Measurements from ENCODE around the gene GLO1. TPM values are rescaled to one million over a fixed set of nuclear protein-coding genes. Genes with fewer than 3 reads are reported as not detected.

Gene GLO1
- total and polyA plus RNA-seq, 2 experiments from 2014 or later = 273 TPM

- Mint-ChIP-seq H3K4me3 (no peak overlapping the region), H3K27ac (no peak overlapping the region), H3K4me1 (no peaks in the 10 kb centered on the region), H3K27me3 (ENCODE audit: insufficient read depth, low read depth, poor library complexity) (peaks cover 2% of the 10 kb centered on the region), H3K9me3 (peaks cover 4% of the 10 kb centered on the region; the same call in 2 of the 3 replicates), H3K36me3 (ENCODE audit: low read depth) (no peaks in the 10 kb centered on the region)
- no peaks in the 10 kb centered on the region for H3K36me3 ChIP-seq (ENCODE audit: insufficient read depth)
- TF ChIP-seq CREB1 (CRISPR knock-in tag; IDR thresholded peaks at IDR 0.05; ENCODE audit: low read depth) (no peak), EZH2 (IDR thresholded peaks at IDR 0.05; ENCODE audit: low read depth, unreplicated experiment) (no peak), STAT1 (IDR thresholded peaks at IDR 0.05; ENCODE audit: unreplicated experiment) (no peak), EZH2phosphoT487 (IDR thresholded peaks at IDR 0.05; ENCODE audit: unreplicated experiment) (no peak), POLR2AphosphoS5 (IDR thresholded peaks at IDR 0.05; ENCODE audit: low read depth) (no peak), ZNF114 (CRISPR knock-in tag; IDR thresholded peaks at IDR 0.05) (no peak), ZNF331 (CRISPR knock-in tag; IDR thresholded peaks at IDR 0.05; ENCODE audit: low read depth) (no peak), ZNF462 (CRISPR knock-in tag; IDR thresholded peaks at IDR 0.05) (no peak), ETS1 (IDR thresholded peaks at IDR 0.05) (no peak), NANOG (IDR thresholded peaks at IDR 0.05; ENCODE audit: borderline replicate concordance) (no peak), JUNB (IDR thresholded peaks at IDR 0.05; ENCODE audit: unreplicated experiment) (no peak), REST (IDR thresholded peaks at IDR 0.05; ENCODE audit: unreplicated experiment) (no peak), CTCF (conservative IDR thresholded peaks at IDR 0.05; ENCODE audit: low read depth in 2 of 2) (no peak)
- H2AFZ ChIP-seq = no peak overlapping the region
- ATAC-seq (no peak), DNase-seq (ENCODE audit: low spot score) (no peak)
- no peaks in the 10 kb centered on the region for H3K4me1 ChIP-seq (ENCODE audit: insufficient read depth)
- H3K4me3 ChIP-seq = no peak overlapping the region
- H3K79me2 ChIP-seq (replicated peaks; ENCODE audit: insufficient read depth) = no peaks in the 10 kb centered on the region
- no peaks in the 10 kb centered on the region for H4K20me1 ChIP-seq (replicated peaks; ENCODE audit: insufficient read depth)
- H3K4me2 ChIP-seq = no peak overlapping the region
- H3K9me2 ChIP-seq (ENCODE audit: insufficient read depth) = no peaks in the 10 kb centered on the region
- H3K27me3 ChIP-seq (ENCODE audit: insufficient read depth) = no peaks in the 10 kb centered on the region
- no peak overlapping the region for H3K27ac ChIP-seq (ENCODE audit: low read depth)
- no peaks in the 10 kb centered on the region for H3F3A ChIP-seq (replicated peaks; ENCODE audit: low read depth)
Observed at GRCh38 chr6:38736951-38737350, 34.0 kb upstream of the GLO1 start.

All from GM23338 (cell line).